ENCODE data around the gene MED26. TPM values are rescaled to one million over a fixed set of nuclear protein-coding genes. Genes with fewer than 3 reads are reported as not detected.

Gene MED26
- total RNA-seq, 1 experiment from 2014 or later: 8.8 TPM

GRCh38 chr19:16577531-16577985 is 50.4 kb downstream of the MED26 start:
- Histone ChIP-seq H3K4me1 (ENCODE audit: control insufficient read depth, insufficient read depth, low read length) (peaks cover 12% of the 10 kb centered on the region), H3K4me3 (ENCODE audit: low read depth in 2 of 2, low read length in 2 of 2) (no peak overlapping the region), H3K36me3 (ENCODE audit: control insufficient read depth, insufficient read depth, low read length) (peaks cover 2% of the 10 kb centered on the region; the same call in 1 of the 2 replicates), H3K27ac (ENCODE audit: low read length) (no peak overlapping the region), H3K9me3 (ENCODE audit: control insufficient read depth, insufficient read depth, low read depth, low read length) (no peaks in the 10 kb centered on the region), H3K27me3 (ENCODE audit: control insufficient read depth, insufficient read depth, low read length) (no peaks in the 10 kb centered on the region)
- DNase-seq (ENCODE audit: low read depth, low spot score) (no peak), ATAC-seq (no peak)
- BruUV-seq (replicated peaks): no TSS peak
- POLR2A ChIA-PET: no interaction called here
- in situ Hi-C loops (cut with HindIII; ENCODE audit: low pct_unique_long_range_greater_than_20kb, low sequenced_read_pairs): no loop called here
- CTCF ChIA-PET: interaction anchor here (0.6 kb wide), 1 partner anchor 322 kb away, joined by 4 read pairs; no protein-coding TSS in a partner anchor
- intact Hi-C loops (cut with micrococcal nuclease; ENCODE audit: unreplicated experiment): no loop called here
- TF ChIP-seq CTCF (IDR thresholded peaks at IDR 0.05) (no peak), SIN3A (IDR thresholded peaks at IDR 0.05; ENCODE audit: borderline replicate concordance, insufficient read depth, low read depth, low read length) (no peak), TCF7L2 (IDR thresholded peaks at IDR 0.05; ENCODE audit: low read depth, low read length) (no peak), POLR2AphosphoS5 (IDR thresholded peaks at IDR 0.05; ENCODE audit: low read depth, low read length) (no peak), REST (IDR thresholded peaks at IDR 0.05; ENCODE audit: insufficient read depth in 1 of 2, low read depth in 2 of 2, low read length in 1 of 2) (no peak)

- POLR2A ChIA-PET: no interaction called here
- intact Hi-C loops (cut with micrococcal nuclease; ENCODE audit: unreplicated experiment): no loop called here
Observed at GRCh38 chr19:16576690-16577530, 51.1 kb downstream of the MED26 start.

More at GRCh38 chr19:16576690-16577530, 51.1 kb downstream of the MED26 start:
- Histone ChIP-seq H3K27me3 (ENCODE audit: control insufficient read depth, insufficient read depth, low read length) (no peaks in the 10 kb centered on the region), H3K36me3 (ENCODE audit: control insufficient read depth, insufficient read depth, low read length) (peaks cover 2% of the 10 kb centered on the region; the same call in 1 of the 2 replicates), H3K4me1 (ENCODE audit: control insufficient read depth, insufficient read depth, low read length) (peaks cover 12% of the 10 kb centered on the region), H3K4me3 (ENCODE audit: low read depth in 2 of 2, low read length in 2 of 2) (no peak overlapping the region), H3K9me3 (ENCODE audit: control insufficient read depth, insufficient read depth, low read depth, low read length) (no peaks in the 10 kb centered on the region), H3K27ac (ENCODE audit: low read length) (no peak overlapping the region)
- in situ Hi-C loops (cut with HindIII; ENCODE audit: low pct_unique_long_range_greater_than_20kb, low sequenced_read_pairs): no loop called here
- no peak for TF ChIP-seq REST (IDR thresholded peaks at IDR 0.05; ENCODE audit: insufficient read depth in 1 of 2, low read depth in 2 of 2, low read length in 1 of 2)
- no peak for TF ChIP-seq TCF7L2 (IDR thresholded peaks at IDR 0.05; ENCODE audit: low read depth, low read length)
- TF ChIP-seq CTCF (IDR thresholded peaks at IDR 0.05): no peak
- TF ChIP-seq SIN3A (IDR thresholded peaks at IDR 0.05; ENCODE audit: borderline replicate concordance, insufficient read depth, low read depth, low read length): no peak
- no peak for TF ChIP-seq POLR2AphosphoS5 (IDR thresholded peaks at IDR 0.05; ENCODE audit: low read depth, low read length)
- DNase-seq (ENCODE audit: low read depth, low spot score) (no peak), ATAC-seq (no peak)
- no TSS peak for BruUV-seq (replicated peaks)
- CTCF ChIA-PET: interaction anchor here (0.6 kb wide), 1 partner anchor 323 kb away, joined by 4 read pairs; no protein-coding TSS in a partner anchor

Measured in Panc1 (cell line).